GM18873 (cell line): ENCODE data around the gene VSIG10L2.

Experiments used
- ATAC-seq: cut with Tn5 transposase; IDR thresholded peaks from one replicate; pipeline ENCODE4 v1.9.1; 2021; ENCODE audit warnings: mild to moderate bottlenecking, moderate library complexity, moderate number of reproducible peaks; ENCODE audit not compliant: unreplicated experiment, low FRiP score

VSIG10L2 gene

GRCh38 chr11:125995313-125995712 lies 49.5 kb downstream of the VSIG10L2 start:
- no peak for ATAC-seq

GRCh38 chr11:125998267-125998666 lies 52.4 kb downstream of the VSIG10L2 start:
- ATAC-seq, result no peak

- no peak for ATAC-seq
These were observed 53.5 kb downstream of the VSIG10L2 start for GRCh38 chr11:125999234-125999880.

GRCh38 chr11:126002181-126002580 lies 56.3 kb downstream of the VSIG10L2 start:
- ATAC-seq, result no peak
